Measurements from ENCODE around the gene ABCC11.

The ABCC11 gene
- 0 to 0.27 (median 0.10) reads per million in 18 experiments for total RNA-seq

GRCh38 chr16:48247311-48247710 is at the start of gene ABCC11:
ABCC11 (minus strand) TSS chr16:48247539; CDS start chr16:48231921, 15,618 bp downstream.
- no peak for DNase-seq

DNA sequence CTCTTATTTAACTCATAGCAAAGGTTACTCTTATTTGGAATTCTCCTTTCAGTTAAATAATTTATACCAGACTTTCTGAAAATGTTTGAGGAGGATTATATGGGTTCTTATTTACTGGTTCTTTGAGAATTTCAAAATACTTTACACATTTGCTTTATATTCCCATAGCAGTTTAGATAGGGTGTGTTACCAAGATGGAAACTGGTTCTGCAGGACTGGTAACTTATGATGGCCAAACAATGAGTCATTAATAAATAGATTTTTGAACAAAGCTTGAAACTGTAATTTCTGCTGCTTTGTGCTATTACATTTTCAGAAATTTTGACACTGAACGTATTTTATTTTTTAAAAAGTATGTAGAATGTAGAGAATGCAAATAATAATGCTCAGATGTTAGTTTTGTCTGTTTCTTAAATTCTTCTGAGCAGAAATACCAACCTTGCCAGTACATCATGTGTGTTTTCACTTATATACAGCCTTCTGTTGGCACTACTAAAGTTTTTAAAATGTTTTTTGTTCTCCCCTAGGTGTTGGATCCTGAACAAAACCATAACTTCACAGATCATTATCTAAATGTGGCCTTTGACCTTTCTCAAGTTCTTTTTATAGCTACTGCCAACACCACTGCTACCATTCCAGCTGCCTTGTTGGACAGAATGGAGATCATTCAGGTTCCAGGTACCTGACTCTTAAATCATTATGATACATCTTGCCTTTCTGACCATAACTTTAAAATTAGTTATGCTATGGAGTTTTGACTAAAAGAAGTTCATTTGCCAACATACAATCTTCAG is 48.3 kb upstream of the ABCC11 start:
- no peak for DNase-seq

DNA sequence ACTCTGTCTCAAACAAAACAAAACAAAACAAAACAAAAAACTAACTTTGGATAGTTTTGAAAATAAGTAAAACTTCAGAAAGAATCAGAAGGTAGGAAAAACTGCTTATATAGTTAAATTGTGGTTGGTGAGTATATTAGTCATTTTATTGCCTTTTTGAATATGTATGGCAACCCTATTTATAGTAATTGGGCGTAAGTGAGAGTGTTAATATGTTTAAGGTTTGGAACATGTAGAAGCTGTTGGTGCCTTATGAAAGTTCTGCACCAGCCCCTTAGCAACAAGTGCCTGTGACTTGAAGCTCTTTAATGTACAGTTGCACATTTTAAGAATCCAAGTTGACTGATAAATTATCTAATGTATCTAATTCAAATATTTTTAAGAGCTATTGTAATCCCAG is 47.4 kb upstream of the ABCC11 start:
- no peak for DNase-seq

GRCh38 chr16:48292452-48292851 is 45.1 kb upstream of the ABCC11 start:
- DNase-seq = no peak

- no peak for DNase-seq
Measured at GRCh38 chr16:48291754-48292153, 44.4 kb upstream of the ABCC11 start.

- no peak for DNase-seq
Measured at GRCh38 chr16:48291303-48291702, 44.0 kb upstream of the ABCC11 start.

DNA sequence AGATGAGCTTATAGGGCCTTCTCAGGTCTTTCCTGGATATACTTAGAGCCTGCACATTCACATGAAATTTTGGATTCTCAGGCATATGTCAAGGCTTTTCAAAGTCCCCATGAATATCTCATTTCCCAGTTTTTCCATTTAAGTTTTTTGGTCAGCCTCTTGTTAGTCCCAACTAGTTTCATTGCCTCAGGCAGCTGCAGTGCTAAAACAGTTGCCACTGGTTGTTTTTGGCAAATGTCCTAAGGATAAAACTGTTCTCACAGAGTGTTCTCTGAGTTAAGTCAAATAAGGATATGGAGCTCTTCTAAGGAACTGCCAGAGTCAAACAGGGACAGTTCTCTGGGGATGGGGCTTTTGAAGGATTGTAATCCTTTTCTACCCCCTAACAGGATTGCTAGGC is 39.9 kb upstream of the ABCC11 start:
- no peak for DNase-seq

DNA sequence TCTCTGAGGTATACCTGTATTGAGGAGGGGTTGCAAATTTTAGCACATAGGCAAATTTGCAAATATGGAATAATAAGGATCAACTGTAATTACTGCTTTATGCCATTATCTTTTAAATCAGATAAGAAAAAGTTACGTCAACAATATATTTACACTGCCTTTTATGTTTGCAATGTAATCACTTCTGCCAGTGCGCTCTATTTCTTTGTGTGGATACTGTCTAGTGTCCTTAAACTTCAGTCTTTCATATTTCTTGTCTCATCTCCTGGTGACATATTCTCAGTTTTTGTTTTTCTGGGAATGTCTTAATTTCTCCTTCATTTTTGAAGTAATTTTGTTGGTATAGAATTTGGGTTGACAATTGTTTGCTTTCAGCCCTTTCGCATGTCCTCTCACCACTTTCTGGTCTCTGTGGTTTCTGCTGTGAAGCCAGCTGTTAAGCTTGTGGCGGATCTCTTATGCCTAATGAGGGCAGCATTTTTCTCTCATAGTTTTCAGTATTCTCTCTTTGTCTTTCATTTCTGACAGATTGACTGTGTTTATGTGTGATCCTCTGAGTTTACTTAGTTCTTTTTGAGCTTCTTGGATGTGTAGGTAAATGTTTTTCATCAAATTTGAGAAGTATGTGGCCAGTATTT is 37.6 kb upstream of the ABCC11 start:
- DNase-seq = no peak

- DNase-seq = no peak
Measured at GRCh38 chr16:48282636-48283263, 35.4 kb upstream of the ABCC11 start.

DNA sequence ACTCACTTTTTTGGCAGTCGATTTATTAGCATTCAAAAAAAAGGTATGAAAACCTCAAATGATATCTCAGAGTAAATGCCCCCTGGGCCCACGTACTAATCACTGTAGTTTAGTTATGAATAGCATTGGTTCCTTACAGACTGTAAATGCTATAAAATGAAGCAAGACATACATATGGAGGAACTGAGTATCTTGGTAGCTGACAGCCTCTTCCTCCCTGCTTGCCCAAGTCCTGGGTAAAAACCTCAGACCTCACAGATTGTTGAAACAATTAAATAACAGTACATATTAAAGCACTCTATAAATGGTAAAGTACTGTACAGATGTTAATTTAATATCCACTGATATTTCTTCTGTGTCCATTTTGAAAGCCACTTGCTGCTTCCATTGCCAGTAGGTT is 33.2 kb upstream of the ABCC11 start:
- peak; percentile 59 to 65 for DNase-seq

- no peak for DNase-seq
Measured at GRCh38 chr16:48279199-48279598, 31.9 kb upstream of the ABCC11 start.

- DNase-seq = no peak
Measured at GRCh38 chr16:48277158-48277557, 29.8 kb upstream of the ABCC11 start.

GRCh38 chr16:48276102-48276501 is 28.8 kb upstream of the ABCC11 start:
- DNase-seq = no peak

DNA sequence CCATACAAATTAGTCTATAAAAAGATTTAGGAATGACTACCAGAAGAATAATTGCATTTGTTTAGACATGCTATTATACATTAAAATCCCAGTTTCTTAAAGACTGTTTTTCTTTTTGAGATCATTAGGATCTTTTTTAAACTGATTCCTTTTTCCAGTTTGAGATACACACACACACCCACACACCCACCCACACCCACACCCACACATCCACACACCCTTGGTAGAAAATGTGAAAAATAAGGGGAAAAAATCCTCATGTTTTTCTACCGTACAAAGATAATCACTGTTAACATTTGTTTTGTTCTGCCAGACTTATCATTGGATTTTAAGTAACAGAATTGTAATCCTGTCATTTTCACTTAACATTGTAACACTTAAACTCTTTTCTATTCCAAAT is 27.1 kb upstream of the ABCC11 start:
- DNase-seq = no peak

DNA sequence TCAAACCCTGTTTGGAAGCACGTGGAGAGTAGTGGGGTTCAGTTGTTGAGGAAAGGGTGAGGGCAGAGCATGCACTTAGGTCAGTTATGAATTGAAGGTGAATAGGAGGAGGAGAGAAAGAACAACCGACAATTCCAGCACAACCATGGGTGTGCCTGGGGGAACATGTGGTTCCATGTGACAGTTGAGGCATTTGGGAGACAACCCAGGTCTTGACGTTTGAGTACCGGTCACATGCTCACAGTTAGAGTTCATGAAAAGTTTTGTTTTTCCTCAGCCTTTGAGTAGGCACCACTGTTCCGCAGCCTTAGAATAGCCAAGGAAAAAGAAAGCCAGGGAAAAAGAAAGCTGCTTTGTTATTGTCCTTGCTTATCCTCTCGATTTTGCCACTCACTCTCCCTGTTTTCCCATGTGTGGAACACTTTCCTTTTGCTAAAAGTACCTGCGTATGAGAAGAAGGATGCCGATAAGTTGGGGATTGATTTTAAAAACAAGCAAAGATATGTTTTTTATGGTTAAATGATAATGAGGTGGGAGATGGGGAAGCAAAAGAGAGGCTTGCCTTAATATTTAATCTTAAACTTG is 25.6 kb upstream of the ABCC11 start:
- DNase-seq = no peak

GRCh38 chr16:48271728-48272127 is 24.4 kb upstream of the ABCC11 start:
- no peak for DNase-seq

DNA sequence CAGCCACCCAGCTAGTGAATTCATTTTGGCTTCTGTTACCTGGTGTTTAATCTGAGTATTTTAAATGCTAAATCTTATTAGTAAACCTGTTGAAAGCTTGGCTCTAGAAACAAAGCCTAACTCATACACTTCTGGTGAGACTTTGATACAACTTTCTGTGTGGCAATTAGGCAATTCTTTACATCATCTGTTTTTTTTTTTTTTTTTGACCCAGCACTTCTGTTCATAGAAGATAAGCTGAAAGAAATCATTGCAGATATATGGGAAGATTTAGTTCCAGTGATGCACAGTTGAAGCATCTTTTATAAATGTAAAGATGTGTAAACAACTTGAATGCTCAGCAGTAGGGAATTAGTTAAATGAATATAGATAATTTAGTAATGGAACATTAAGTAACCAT is 21.7 kb upstream of the ABCC11 start:
- DNase-seq = no peak

DNA sequence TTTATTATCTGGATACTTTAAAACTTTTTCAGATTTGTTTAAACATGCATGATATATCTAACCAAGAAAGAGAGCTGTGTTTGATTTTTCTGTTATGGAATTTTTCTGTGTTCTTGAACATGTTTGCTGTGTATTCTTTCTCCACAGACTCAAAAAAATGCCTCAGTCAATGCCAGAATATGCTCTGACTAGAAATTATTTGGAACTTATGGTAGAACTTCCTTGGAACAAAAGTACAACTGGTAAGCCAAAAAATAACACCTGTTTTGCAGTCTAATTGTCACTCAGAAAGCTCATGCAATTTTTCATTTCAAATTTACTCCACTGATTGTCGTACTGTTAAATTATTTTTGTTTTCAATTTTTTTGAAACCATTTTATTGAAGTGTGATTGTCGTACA is 15.3 kb upstream of the ABCC11 start:
- no peak for DNase-seq

- no peak for DNase-seq
Measured at GRCh38 chr16:48261569-48261968, 14.2 kb upstream of the ABCC11 start.

DNA sequence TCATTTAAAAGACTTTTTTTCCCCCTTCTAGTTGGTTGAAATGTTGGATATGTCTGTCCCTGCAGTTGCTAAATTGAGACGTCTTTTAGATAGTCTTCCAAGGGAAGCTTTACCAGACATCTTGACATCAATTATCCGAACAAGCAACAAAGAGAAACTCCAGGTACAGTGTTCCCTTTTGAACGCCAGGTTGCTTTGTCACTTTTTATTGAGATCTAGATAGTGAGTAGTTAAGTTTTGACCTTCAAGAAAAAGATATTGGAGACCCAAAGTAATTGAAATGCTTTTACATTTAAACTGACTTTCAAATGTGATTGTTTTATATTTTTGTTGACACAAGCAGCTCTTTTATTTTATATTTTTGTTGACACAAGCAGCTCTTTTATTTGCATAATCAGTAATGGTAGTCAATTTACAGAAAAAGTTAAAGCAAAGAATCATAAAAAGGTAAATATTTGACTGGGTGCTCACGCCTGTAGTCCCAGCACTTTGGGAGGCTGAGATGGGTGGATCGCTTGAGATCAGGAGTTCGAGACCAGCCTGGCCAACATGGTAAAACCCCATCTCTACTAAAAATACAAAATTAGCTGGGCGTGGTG is 9.3 kb upstream of the ABCC11 start:
- DNase-seq = no peak

- DNase-seq = no peak
Measured at GRCh38 chr16:48252013-48252412, 4.7 kb upstream of the ABCC11 start.

DNA sequence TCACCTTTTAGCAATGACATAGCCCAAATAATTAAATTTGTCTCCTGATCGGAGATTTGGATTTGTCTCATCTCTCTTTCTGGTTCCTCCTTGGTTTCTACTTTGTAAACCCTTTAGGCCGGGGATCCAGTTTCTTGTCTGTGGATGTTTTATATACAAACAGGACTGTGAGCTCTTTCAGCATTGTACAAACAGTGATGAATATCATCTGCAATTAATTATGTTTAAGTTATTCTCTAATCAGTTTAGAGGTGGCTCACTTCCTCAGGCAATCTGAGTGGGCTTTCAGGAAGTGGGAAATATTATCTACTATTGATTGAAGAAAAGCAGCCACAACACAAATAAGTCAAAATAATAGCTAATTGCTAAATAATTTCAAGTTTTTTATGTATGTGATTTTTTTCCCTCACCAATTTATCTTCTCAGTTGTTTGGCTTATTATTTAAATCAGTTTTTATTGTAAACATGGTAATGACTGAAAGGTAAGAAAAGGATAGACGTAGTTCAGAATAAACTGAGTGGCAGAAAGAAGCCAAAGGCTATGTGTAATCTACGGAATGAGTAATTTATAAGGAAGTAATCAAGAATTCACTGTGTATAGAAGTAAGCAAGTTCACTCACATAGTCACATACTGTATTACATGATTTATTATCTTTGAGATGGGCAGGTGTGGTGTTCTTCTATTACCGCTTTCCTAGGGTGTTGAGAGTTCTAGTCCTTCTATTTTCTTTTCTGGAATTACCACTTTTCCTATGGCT is 3.4 kb upstream of the ABCC11 start:
- DNase-seq = no peak

Data from inflammatory macrophage (primary cell).